ENCODE data around the gene EDEM3. TPM values are rescaled to one million over a fixed set of nuclear protein-coding genes. Genes with fewer than 3 reads are reported as not detected.

Gene EDEM3
- total RNA-seq, 1 experiment from 2014 or later = 14.1 TPM

GRCh38 chr1:184705271-184705670, 49.4 kb downstream of the EDEM3 start:
- Mint-ChIP-seq H3K27me3 (ENCODE audit: insufficient read depth, unreplicated experiment) (no peaks in the 10 kb centered on the region), H3K4me1 (ENCODE audit: low read depth, unreplicated experiment) (no peaks in the 10 kb centered on the region), H3K4me3 (ENCODE audit: unreplicated experiment) (no peak overlapping the region), H3K27ac (ENCODE audit: unreplicated experiment) (no peak overlapping the region), H3K36me3 (ENCODE audit: insufficient read depth, unreplicated experiment) (peaks cover 11% of the 10 kb centered on the region), H3K9me3 (ENCODE audit: unreplicated experiment) (no peaks in the 10 kb centered on the region)
- H3K4me1 ChIP-seq = no peaks in the 10 kb centered on the region
- DNase-seq = no peak
- H3K9me3 ChIP-seq = no peaks in the 10 kb centered on the region
- H3K36me3 ChIP-seq (ENCODE audit: control insufficient read depth, insufficient read depth, low read length) = no peaks in the 10 kb centered on the region
- BruUV-seq (replicated peaks) = no TSS peak
- CTCF ChIA-PET = no interaction called here
- H3K4me3 ChIP-seq (ENCODE audit: low read depth, low read length) = no peak overlapping the region
- no peak for TF ChIP-seq CTCF (IDR thresholded peaks at IDR 0.05; ENCODE audit: insufficient read depth in 1 of 2, low read depth in 1 of 2, low read length in 1 of 2, severe bottlenecking in 1 of 2, unreplicated experiment in 1 of 2)
- POLR2A ChIA-PET = no interaction called here
- intact Hi-C loops (cut with micrococcal nuclease; ENCODE audit: unreplicated experiment) = no loop called here
- no peaks in the 10 kb centered on the region for H3K27me3 ChIP-seq (replicated peaks; ENCODE audit: control insufficient read depth, insufficient read depth, low read length)

GRCh38 chr1:184701816-184702215, 52.8 kb downstream of the EDEM3 start:
- Mint-ChIP-seq H3K27ac (ENCODE audit: unreplicated experiment) (no peak overlapping the region), H3K4me3 (ENCODE audit: unreplicated experiment) (no peak overlapping the region), H3K4me1 (ENCODE audit: low read depth, unreplicated experiment) (no peaks in the 10 kb centered on the region), H3K36me3 (ENCODE audit: insufficient read depth, unreplicated experiment) (peaks cover 5% of the 10 kb centered on the region), H3K9me3 (ENCODE audit: unreplicated experiment) (no peaks in the 10 kb centered on the region), H3K27me3 (ENCODE audit: insufficient read depth, unreplicated experiment) (no peaks in the 10 kb centered on the region)
- no peaks in the 10 kb centered on the region for H3K4me1 ChIP-seq
- H3K27me3 ChIP-seq (replicated peaks; ENCODE audit: control insufficient read depth, insufficient read depth, low read length) = no peaks in the 10 kb centered on the region
- POLR2A ChIA-PET = no interaction called here
- BruUV-seq (replicated peaks) = no TSS peak
- CTCF ChIA-PET = no interaction called here
- DNase-seq = no peak
- intact Hi-C loops (cut with micrococcal nuclease; ENCODE audit: unreplicated experiment) = no loop called here
- no peaks in the 10 kb centered on the region for H3K9me3 ChIP-seq
- H3K4me3 ChIP-seq (ENCODE audit: low read depth, low read length) = no peak overlapping the region
- TF ChIP-seq CTCF (IDR thresholded peaks at IDR 0.05; ENCODE audit: insufficient read depth in 1 of 2, low read depth in 1 of 2, low read length in 1 of 2, severe bottlenecking in 1 of 2, unreplicated experiment in 1 of 2) = no peak
- H3K36me3 ChIP-seq (ENCODE audit: control insufficient read depth, insufficient read depth, low read length) = no peaks in the 10 kb centered on the region

- Mint-ChIP-seq H3K4me3 (ENCODE audit: unreplicated experiment) (no peak overlapping the region), H3K27me3 (ENCODE audit: insufficient read depth, unreplicated experiment) (no peaks in the 10 kb centered on the region), H3K4me1 (ENCODE audit: low read depth, unreplicated experiment) (no peaks in the 10 kb centered on the region), H3K36me3 (ENCODE audit: insufficient read depth, unreplicated experiment) (peaks cover 5% of the 10 kb centered on the region), H3K9me3 (ENCODE audit: unreplicated experiment) (no peaks in the 10 kb centered on the region), H3K27ac (ENCODE audit: unreplicated experiment) (no peak overlapping the region)
- CTCF ChIA-PET = no interaction called here
- Histone ChIP-seq H3K9me3 (no peaks in the 10 kb centered on the region), H3K36me3 (ENCODE audit: control insufficient read depth, insufficient read depth, low read length) (no peaks in the 10 kb centered on the region), H3K4me3 (ENCODE audit: low read depth, low read length) (no peak overlapping the region), H3K27me3 (replicated peaks; ENCODE audit: control insufficient read depth, insufficient read depth, low read length) (no peaks in the 10 kb centered on the region), H3K4me1 (no peaks in the 10 kb centered on the region)
- intact Hi-C loops (cut with micrococcal nuclease; ENCODE audit: unreplicated experiment) = loop anchor here (10.0 kb wide), 1 partner anchor 324 kb away; no protein-coding TSS in a partner anchor
- POLR2A ChIA-PET = no interaction called here
- BruUV-seq (replicated peaks) = no TSS peak
- no peak for TF ChIP-seq CTCF (IDR thresholded peaks at IDR 0.05; ENCODE audit: insufficient read depth in 1 of 2, low read depth in 1 of 2, low read length in 1 of 2, severe bottlenecking in 1 of 2, unreplicated experiment in 1 of 2)
- DNase-seq = no peak
Measured at GRCh38 chr1:184698969-184699368, 55.7 kb downstream of the EDEM3 start.

All from Caco-2 (cell line).